HG03039 (cell line): ENCODE data around the gene CHCHD10.

ENCODE experiments used
- ATAC-seq: cut with Tn5 transposase; IDR thresholded peaks from one replicate; pipeline ENCODE4 v1.9.1; 2021; ENCODE audit warnings: mild to moderate bottlenecking, moderate library complexity; ENCODE audit not compliant: unreplicated experiment

The CHCHD10 gene

DNA sequence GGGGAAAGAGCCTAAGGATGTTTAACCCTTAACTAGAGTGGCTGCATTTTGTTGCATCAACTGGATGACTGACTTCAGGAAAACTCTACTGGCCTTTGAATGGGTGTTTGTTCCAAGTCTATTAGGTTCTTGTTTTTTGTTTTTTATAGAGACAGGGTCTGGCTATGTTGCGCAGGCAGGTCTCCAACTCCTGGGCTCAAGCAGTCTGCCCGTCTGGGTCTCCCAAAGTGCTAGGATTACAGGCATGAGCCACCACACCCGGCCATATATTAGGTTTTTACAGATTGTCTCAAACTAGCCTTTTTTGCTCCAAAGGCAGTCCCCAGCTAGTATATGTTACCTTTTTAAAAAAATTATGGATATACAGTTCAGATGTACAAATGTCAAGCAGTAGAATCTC, 20.1 kb upstream of the CHCHD10 start:
- no peak for ATAC-seq

DNA sequence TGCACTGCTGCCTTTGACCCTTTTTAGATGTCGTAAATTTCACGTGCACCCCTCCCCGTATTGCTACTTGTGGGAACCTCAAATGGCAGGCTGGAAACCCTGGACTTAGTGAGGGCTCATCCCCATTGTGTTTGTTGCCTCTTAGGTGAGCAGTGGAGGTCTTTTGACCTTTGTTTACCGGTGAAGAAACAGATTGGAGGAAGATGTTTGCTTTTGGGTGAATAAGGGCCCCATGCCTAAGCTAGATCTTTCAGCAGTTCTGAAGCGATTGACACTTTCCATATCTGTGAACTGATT, 19.8 kb upstream of the CHCHD10 start:
- no peak for ATAC-seq

DNA sequence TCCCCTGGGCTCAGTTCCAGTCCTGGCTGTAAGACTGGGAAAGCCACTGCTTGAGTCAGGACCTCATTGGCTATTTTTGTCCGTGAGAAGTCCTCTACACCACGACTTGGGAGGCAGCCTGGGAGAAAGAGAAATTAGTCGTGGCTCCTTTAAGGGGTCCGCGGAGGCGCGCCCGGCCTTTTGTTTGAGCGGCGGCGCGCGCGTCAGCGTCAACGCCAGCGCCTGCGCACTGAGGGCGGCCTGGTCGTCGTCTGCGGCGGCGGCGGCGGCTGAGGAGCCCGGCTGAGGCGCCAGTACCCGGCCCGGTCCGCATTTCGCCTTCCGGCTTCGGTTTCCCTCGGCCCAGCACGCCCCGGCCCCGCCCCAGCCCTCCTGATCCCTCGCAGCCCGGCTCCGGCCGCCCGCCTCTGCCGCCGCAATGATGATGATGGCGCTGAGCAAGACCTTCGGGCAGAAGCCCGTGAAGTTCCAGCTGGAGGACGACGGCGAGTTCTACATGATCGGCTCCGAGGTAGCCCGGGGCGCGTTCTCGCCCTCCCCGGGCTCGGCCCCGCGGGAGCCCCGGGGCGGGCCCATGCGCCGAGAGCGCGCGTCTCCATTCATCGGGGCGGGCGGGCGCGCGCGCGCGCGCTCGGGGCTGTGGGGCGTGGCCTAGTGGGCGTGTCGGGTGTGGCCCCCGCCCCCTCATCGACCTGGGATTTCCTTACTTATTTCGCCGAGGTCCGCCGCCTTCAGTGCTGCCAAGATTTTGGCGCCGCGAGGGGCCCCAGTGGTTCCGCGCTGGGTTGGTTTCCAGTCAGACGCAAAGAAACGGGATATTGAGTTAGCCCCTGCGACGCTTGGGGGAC, 19.2 kb upstream of the CHCHD10 start, which contains the start of gene SMARCB1:
SMARCB1 (plus strand) TSS at position 215 of the 848 bp plus-strand sequence; CDS start at position 419, 204 bp downstream.
- ATAC-seq: peak; percentile 65

DNA sequence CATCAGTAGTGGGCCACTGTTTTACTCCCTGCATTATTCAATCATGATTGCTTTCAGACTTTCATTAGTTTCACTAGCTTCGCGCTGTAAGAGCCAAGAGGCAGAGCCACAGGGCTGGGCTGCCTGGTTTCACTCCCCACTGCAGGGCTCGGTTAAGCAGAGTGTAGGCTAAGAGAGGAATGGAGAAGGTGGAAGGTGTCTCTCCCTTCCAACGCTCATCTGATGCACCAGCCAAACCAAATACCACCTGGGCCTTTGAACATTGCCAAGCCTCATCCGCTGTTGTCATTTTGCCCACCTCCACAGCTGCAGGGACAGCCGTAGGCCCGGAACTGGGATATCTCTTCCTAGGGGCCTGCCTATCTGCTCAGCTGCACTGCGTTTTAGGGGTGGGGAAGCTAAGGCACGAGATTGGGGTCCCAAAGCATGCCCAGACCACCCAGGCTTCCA, 18.5 kb upstream of the CHCHD10 start:
- no peak for ATAC-seq

DNA sequence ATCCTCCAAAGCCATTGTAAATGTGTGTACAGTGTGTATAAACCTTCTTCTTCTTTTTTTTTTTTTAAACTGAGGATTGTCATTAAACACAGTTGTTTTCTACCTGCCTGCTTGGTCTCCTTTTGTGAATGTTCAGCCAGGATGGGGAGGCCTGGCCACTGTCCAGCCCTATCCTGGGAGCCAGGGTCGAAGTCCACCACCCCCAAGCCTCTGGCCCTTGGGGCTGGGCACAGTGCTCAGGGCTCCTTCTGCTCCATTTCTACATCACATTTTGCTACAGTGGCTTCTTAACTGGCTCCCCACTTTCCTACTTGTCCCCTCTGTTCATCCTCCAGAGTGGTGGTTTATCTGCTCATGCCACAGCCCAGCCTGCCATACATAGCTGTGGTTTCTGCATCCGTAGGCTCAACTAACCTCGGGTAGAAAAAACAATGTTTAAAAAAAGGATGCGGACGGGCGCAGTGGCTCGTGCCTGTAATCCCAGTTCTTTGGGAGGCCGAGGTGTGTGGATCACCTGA, 16.5 kb upstream of the CHCHD10 start:
- no peak for ATAC-seq

DNA sequence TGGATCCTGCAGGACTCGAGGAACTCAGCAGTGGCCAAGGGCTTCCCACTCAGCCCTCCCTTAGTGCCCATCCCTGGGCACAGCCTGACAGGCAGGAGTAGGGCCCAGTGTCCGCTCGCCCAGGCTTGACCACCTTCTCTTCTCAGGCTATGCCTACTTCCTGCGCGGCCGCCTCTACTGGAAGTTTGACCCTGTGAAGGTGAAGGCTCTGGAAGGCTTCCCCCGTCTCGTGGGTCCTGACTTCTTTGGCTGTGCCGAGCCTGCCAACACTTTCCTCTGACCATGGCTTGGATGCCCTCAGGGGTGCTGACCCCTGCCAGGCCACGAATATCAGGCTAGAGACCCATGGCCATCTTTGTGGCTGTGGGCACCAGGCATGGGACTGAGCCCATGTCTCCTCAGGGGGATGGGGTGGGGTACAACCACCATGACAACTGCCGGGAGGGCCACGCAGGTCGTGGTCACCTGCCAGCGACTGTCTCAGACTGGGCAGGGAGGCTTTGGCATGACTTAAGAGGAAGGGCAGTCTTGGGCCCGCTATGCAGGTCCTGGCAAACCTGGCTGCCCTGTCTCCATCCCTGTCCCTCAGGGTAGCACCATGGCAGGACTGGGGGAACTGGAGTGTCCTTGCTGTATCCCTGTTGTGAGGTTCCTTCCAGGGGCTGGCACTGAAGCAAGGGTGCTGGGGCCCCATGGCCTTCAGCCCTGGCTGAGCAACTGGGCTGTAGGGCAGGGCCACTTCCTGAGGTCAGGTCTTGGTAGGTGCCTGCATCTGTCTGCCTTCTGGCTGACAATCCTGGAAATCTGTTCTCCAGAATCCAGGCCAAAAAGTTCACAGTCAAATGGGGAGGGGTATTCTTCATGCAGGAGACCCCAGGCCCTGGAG, 15.7 kb upstream of the CHCHD10 start:
- ATAC-seq: no peak

DNA sequence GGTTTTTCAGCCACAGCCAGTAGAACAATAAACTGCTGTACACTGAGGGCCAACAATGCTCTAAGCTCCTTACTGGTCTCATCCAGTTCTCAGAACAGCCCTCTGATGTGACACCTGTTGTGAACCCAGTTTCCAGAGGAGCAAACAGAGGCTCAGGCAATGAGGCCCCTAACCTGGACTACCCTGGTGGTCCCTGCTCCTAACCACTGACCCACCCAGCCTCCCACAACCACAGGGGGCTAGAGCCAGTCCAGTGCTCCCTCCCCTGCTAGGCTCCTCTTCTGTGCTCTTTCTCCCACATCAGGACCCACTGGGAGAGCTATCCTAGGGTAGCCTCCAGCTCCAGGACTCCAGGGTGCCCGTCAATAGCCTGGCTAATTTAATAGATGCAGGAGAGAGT, 14.9 kb upstream of the CHCHD10 start:
- ATAC-seq: no peak

DNA sequence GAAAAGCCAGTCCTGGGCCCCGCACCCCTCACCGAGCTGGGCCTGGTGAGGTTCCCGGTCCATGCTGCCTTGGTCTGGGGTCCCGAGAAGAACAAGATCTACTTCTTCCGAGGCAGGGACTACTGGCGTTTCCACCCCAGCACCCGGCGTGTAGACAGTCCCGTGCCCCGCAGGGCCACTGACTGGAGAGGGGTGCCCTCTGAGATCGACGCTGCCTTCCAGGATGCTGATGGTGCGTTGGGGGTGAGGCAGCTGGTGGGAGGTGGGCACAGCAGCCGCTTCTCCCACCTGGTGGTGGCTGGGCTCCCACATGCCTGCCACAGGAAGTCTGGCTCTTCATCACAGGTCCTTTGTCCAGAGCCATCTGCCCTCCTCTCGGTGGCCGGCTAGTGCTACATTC, 14.5 kb upstream of the CHCHD10 start:
- ATAC-seq: no peak

DNA sequence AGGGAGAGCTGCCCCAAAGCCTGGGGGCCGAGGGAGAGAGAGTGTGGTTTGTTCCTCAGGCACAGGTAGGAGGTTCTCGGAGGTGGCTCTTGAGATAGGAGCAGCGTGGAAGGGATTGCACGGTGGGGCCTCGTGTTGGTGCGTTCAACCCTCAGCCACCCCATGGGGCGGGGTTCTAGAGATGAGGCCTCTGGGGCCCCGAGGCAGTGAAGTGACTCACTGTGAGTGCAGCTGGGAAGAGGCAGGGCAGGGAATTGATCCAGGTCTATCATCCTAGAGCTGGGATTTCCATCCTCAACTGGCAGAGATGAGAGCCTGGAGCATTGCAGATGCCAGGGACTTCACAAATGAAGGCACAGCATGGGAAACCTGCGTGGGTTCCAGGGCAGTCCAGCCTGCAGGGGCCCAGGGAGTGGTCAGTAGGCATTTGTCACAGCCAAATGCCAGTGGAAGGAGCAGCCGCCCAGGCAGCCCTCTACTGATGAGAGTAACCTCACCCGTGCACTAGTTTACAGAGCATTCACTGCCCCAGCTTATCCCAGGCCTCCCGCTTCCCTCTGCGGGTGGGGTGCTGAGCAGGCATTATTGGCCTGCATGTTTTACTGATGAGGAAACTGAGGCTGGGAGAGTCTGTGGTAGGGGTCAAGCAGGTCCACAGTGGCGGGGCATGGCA, 13.9 kb upstream of the CHCHD10 start:
- ATAC-seq: no peak

DNA sequence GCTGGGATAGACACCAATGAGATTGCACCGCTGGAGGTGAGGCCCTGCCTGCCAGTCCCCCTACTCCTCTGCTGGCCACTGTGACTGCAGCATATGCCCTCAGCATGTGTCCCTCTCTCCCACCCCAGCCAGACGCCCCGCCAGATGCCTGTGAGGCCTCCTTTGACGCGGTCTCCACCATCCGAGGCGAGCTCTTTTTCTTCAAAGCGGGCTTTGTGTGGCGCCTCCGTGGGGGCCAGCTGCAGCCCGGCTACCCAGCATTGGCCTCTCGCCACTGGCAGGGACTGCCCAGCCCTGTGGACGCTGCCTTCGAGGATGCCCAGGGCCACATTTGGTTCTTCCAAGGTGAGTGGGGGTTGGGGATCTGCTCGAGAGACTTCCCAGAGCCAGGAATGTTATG, 13.3 kb upstream of the CHCHD10 start:
- no peak for ATAC-seq

DNA sequence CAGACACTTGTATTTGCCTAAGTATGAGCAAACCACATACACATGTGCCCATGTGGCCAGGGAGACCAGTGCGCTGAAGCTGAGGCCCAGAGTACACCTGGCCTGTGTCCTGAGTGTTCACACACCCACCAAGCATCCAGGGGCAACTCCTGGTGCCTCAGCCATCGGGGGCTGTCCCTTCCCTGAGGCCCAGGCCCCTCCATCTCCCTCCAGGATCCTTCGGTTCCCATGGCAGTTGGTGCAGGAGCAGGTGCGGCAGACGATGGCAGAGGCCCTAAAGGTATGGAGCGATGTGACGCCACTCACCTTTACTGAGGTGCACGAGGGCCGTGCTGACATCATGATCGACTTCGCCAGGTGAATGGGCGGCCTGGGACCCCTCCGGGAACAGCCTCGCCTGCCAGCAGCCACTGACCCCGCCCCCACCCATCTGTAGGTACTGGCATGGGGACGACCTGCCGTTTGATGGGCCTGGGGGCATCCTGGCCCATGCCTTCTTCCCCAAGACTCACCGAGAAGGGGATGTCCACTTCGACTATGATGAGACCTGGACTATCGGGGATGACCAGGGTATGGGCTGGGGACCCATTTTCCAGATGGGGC, 12.5 kb upstream of the CHCHD10 start:
- no peak for ATAC-seq

DNA sequence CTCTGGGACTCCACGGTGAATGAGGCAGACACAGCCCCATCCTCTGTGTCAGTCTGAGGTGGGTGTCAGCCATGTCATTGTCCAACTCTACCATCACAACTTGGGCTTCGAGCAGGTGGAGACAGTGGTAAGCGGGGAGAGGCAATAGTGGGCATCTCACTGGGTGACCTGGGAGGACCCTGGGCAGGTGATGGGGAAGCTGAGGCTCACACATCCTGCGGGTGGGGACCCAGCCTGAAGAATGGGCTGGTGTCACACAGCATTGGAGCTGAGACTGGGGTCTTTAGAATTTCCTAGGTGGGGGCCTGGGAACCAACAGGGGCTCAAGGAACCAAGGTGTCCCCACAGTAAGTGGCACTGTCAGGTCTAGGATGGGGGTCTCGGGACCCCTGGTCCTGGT, 12.0 kb upstream of the CHCHD10 start:
- no peak for ATAC-seq

DNA sequence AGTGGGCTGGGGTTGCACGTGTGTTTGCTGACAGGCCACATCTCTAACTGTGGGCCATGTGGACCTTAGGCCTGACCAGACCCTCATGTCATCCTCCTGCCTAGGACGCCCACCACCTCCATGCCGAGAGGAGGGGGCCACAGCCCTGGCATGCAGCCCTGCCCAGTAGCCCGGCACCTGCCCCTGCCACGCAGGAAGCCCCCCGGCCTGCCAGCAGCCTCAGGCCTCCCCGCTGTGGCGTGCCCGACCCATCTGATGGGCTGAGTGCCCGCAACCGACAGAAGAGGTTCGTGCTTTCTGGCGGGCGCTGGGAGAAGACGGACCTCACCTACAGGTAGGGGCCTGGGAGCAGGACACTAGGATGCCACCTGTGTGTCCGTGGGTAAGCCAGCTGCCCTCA, 11.3 kb upstream of the CHCHD10 start:
- no peak for ATAC-seq

DNA sequence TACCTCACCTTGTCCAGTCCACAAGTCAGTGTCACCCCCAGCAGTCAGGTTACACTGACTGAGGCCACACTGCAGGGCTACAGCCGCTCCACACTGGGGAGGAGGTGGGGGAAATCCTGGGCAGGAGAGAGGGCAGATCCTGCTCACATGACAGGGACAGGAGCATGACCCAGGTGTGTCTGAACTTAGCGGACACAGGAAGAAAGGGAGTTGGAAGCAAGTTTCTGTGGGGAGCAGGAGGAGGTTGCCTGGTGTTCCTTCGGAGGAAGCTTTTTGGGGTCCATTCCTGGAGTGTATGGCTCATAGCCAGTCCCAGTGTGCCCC, 10.8 kb upstream of the CHCHD10 start:
- no peak for ATAC-seq

DNA sequence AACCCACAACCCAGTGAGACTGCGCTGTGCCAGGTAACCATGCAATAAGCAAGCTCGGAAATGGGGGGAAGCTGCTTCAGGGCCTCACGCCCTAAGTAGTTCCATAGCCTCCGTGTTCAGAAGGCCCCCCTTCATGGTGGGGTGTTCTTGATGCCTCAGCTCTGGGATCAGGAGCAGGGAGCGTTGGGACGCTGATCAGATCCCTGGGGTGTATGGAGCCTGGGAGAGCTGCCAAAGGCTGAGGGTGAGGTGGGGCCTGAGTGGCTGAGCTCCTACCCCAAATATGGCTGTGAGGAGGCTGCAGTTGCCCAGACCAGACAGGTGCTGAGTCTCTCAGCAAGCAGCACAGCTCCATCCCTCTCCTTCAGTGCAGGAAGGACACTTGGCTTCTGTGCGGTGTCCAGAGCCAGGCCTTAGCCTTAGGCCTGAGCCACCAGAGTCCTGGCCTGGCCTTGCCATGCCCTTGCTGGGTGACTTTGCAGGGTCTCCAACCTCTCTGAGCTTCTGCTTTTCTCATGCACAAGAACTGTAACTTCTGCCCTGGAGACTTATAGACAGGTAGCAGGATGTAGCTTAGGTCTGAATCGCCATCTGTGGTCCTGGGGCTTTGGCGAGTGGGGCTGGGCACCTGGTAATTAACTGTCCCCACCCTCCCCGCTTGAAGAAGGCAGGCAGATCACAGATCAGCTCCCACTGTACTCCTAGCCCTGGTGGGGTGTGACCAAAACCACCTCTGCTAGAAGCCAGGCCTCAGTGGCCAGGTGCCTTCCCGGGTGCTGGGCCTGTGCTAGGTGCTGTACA, 10.2 kb upstream of the CHCHD10 start:
- ATAC-seq: no peak

DNA sequence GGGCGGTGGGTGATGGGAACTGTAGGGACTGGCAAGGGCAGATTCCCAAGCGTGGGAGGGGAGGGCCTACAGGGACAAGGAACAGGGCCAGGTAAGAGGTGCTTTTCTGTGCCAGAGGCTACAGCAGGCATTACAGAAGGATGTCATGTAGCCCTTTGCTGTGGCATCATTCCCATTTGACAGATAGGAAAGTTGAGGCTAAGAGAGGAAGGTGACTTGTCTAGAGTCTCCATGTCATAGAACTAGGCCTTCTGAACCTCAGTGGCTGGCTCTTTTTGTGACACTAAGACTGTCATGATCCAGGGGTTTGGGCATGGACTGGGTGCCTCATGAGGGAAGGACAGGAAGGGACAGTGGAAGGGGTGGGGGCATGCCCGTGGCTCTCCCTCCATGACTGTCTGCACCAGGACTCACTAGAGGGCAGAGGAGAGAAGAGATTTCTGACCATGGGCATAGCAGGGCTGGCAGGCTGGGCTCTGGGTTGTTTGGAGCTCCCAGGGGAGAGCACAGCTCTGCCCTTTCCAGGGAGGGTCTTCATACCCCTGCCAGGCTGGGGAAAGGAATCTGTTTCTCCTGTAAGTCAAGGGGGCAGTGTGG, 8.1 kb upstream of the CHCHD10 start:
- no peak for ATAC-seq

DNA sequence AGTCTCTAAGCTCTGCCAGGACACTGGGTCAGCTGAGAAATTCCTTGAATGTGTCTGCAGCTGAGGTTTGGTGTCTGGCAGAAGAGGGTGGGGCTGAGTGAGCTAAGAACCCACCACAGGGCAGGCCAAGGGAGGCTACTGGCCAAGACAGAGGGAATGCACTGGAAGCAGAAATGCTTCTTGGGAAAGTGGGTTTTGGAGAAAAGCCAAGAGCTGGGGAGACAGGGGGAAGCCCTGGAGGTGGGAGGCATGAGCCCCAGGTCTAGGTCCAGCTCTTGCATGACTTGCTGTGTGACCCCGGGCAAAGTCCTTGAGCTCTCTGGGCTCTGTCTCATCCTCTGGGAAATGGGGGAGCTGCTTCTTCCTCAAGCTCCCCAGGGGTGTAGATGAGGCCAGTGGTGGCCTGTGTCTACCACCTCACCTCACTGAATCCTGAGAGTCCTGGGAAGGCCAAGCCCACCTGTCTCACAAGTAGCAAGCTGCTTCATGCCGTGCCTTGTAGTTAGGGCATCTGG, 7.2 kb upstream of the CHCHD10 start:
- ATAC-seq: no peak

DNA sequence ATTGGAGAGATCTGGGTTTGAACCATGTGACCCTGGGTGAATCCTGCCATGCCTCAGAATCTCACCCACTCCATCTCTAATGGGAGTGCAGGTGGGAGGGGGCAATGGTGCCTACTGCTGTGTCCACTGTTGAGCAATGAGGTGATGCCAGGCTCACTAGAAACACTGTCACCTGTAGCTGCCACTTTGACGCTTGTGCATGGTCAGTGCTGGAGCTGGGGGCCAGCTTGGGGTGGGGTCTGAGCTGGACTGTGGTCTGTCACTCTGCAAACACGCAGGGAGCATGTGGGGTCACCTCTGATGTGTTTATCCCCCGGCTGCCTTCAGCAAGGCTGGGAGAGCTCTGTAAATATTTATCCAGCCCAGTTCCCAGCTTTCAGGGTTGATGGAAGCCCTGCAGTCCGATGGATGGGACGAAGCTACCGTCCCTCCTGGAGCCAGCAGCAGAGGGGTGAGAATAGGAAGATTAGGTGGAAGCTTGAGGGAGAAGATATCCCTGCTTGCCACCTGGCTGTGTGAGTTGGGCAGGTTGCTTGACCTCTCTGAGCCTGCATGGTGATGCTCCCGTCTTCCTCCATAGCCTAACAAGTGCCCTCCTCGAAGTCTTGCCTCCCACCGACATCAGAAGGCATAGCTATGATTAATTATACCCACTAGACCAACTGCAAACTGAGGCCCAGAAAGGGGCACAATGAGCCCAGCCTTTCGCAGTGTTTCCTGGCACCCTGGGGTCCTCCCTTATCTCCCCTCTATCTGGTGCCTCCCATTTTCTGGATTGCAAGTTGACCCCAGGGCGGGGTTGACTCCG, 6.5 kb upstream of the CHCHD10 start:
- no peak for ATAC-seq
